HG03439 (cell line): ENCODE measurements around the gene KDELR1.
A peak's percentile ranks its signal among the peaks of the same experiment; 100 is the strongest.
"Not testable (repeated sequence)": the region's sequence is repeated elsewhere in the genome, so short reads cannot be mapped to it uniquely, and the experiment has no call there.

Experiments
- ATAC-seq: cut with Tn5 transposase; IDR thresholded peaks from one replicate; pipeline ENCODE4 v1.9.1; 2021; ENCODE audit warnings: mild to moderate bottlenecking, moderate library complexity; ENCODE audit not compliant: unreplicated experiment

Gene KDELR1

DNA sequence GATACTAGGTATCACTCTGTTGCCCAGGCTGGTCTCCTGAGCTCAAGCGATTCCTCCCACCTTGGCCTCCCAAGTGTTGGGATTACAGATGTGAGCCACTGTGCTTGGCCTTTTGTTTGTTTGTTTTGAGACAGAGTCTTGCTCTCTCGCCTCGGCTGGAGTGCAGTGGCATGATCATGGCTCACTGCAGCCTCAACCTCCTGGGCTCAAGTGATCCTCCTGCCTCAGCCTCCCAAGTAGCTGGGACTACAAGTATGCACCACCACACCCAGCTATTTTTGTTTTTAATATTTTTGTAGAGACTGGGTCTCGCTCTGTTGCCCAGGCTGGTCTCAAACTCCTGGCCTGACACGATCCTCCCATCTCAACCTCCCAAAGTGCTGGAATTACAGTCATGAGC, 19.6 kb downstream of the KDELR1 start:
- not testable (repeated sequence) for ATAC-seq

DNA sequence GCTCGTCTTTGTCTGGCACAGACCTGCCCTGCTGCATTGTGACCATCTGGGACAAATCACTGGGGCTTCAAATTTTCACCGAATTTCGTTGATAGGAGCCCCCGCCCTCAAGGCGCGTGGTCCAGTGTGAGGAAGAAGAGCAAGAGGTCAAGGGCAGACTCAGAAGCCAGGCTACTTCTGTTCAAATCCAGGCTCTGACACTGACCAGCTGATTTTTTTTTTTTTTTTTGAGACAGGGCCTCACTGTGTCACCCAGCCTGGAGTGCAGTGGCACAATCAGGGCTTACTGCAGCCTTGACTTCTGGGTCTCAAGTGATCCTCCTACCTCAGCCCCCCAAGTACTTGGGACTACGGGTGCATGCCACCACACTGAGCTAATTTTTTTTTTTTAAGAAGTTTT, 20.0 kb downstream of the KDELR1 start:
- no peak for ATAC-seq

DNA sequence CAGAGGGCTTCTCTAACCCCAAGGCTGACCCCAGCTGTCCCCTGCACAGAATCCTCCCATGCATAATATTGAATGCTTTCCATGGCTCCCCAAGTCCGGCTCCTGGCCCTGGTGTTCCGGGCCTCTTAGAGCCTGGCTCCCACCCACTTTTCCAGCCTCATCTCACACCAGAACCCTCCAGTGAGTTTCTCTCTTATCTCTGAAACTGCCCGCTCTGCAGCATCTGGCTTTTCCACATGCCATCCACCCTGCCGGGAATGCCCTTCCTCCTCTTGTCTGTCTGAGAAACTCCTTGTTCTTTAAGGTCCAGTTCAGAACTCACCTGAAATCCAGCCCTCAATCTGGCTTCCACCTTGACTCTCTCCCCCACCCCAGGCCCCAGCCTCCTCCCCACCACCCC, 20.4 kb downstream of the KDELR1 start:
- ATAC-seq, result no peak

DNA sequence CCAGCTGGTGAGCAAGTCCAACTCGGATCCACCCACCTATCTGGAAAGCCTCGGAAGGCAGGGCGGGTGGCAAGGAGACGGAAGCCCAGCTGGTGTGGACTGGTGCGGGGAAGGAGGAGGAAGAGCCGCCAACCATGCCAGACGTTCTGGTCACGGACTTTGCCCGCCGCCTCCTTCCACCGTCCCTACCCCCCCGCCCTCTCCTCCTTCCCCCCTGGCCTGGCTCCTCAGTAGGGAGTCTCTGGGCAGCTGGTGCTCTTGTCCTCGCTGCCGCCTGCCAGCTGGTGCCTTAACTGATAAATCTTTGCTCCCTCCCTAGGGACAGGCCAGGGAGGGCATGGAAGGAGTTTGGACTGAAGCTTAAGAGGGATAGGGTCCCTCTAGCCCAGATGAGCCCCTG, 22.4 kb downstream of the KDELR1 start:
- no peak for ATAC-seq

DNA sequence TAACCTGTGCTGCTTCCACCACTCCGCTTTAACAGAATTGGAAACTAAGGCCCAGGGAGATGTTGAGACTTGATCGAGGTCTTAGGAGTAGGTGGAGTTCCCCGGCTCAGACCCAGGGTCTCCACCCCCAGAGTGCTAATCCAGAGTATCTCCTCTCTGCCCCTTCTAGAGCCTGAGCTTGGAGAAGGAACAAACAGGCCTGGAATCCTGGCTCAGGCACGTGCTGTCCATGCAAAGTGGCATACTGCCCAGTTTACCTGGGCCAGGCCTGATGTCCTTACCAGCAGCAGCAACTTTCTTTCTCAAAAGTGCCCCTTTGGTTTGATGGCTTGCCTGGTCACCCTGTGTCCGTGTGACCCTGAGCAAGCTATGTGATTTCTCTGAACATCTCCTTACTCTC, 23.5 kb downstream of the KDELR1 start:
- ATAC-seq, result no peak

DNA sequence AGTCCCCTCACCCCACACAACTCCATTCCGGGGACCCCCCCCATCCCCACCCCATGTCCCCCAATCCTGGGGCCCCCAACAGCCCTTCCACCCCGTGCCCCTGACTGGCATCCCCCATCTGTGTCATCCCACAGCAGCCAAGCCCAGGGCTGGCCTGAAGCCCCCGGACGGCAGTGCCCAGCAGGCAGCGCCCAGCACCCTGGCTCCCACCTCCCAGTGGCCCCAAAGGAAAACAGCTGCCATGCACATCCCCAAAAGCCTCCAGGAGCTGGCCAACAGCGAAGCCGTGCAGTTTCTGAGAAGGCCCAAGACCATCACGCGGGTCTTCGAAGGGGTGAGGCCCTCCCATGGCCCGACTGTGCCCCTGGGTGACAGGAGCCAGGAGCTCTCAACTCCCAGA, 25.7 kb downstream of the KDELR1 start:
- no peak for ATAC-seq

DNA sequence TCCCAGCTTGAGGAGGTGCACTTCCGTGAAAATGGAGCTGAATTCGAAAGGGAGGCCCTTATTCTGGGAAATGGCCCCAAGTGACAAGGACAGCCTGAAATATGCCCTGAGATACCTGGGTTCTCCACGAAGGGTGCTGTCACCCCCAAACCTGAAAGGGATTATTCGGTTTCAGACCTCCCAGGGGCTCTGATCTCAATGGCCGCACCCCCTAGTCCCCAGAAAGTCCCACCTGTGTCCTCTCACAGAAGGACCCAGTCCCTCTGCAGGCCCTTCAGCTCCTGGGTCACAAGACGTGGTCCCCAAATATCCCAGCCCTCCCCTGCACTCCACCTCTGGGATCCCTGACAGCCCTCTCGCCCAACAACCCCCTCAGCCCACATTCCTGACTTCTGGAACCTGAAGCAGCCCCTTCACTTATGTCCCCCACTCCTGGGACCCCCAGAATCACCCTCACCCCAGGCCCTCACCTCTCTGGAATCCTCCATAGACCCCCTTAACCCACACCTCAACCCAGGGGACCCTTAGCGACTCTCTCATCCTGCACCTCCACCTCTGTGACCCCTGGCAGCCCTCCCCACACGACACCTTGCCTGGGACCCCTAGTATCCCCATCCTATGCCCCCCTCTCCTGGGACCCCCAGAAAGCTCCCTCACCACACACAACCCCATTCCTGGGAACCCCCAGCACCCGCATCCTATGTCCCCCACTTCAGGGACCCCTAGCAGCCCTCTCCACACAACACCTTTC, 26.6 kb downstream of the KDELR1 start:
- no peak for ATAC-seq

DNA sequence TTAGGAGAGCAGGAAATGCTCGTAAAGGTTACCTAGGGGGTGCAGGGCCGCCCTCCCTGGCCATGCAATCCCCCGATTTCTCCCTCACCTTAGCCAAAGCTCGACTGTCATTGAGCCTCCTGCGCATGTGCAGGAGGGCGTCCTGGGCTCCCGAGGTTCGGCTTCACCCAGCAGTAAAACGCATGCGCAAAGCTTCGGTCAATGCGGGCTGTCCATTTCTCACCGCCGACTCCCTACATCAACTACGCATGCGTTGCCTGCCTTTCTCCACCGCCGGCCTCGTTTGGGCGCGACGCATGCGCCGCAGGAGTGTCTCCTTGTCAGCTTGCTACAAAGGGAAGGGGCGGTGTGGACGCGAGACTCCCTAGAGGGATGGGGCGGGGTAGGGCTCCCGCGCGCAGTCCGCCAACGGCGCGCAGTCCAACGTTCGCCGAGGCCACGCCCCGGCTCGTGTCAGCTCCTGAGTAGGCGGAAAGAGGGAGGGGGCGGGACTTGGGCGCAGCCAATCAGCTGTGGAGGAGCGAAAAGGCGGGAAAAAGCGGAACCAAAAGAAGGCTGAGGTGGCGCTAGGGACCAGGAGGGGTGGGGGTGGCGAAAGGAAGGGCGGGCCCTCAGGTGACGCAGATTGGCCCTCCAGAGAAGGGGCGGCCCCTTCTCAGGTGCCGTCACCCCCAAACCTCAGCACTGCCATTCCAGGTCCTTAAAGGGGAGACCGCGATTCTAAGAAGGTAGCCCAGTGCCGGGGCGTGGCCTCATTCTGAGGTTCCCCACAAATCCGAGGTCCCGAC, 27.3 kb downstream of the KDELR1 start, which contains the start of the genes SYNGR4 and TMEM143:
Gene SYNGR4, plus strand, starts transcription at position 558 of the 788 bp plus-strand sequence. CDS start 1,476 bp downstream, outside the sequence.
Gene TMEM143, minus strand, starts transcription at position 131 of the 788 bp plus-strand sequence. Its CDS starts 20 bp downstream, at position 111.
- ATAC-seq, result peak; percentile 84

DNA sequence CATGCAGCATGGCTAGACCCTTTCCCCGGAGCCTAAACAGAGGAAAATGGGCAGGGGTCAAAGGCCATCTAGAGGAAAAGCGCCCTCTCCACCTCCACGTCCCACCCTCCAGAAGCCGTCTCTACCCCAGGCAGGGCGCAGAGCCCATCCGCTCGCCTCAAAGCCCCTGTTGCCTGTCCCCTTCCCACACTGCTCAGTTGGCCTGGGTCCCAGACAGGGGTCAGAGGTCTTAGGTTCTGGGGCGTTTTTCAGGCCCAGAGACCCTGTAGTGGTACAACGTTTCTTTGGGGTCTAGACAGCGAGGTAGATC, 27.9 kb downstream of the KDELR1 start:
- ATAC-seq, result peak; percentile 14

DNA sequence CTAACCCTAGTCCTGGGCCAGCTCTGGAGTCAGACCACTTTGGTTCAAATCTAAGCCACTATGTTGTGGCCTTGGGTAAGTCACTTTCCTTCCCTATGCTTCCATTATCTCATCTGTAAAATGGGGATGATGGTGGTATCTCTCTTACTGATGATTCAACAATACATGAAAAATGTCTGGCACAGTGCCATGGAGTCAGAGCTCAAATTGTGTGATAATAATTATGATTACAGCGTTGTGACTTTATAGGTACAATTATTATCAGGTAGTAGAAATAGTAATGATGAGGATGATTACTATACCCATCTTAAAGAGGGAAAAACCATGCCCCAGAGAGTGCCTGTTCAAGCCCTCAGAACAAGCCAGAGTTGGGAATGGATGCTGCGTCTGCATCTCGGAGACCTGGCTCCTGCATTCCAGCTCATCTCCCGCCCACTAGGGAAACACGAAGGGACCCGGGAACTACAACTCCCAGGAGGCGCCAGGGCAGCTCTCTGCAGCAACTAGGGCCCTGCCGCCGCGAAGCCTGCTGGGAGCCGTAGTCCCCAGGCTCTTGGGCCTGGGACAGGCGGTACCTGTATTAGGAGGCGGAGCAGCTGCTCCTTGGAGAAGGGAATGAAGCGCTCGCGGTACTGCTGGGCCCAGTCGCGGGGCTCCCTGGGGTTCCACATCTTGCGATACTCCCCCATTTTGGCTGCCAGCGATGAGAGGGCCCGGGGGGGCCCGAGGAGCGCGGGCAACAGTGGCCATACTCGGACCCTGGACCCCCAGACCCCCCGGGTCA, 28.4 kb downstream of the KDELR1 start:
- peak; percentile 52 for ATAC-seq

DNA sequence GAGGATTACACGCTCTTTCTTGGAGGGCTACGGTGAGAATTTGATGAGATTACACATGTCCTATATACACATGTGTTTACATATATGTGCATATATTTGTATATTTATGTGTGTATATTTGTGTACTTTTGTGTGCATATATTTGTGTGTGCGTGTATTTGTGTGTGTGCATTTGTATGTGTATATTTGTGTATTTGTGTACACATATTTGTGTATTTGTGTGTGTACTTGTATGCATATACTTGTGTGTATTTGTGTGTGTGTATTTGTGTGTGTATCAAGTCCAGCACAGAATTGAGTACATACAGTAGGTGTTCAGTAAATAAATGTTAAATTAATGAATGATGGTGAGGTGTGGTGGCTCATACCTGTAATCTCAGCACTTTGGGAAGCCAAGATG, 29.4 kb downstream of the KDELR1 start:
- ATAC-seq, result no peak

DNA sequence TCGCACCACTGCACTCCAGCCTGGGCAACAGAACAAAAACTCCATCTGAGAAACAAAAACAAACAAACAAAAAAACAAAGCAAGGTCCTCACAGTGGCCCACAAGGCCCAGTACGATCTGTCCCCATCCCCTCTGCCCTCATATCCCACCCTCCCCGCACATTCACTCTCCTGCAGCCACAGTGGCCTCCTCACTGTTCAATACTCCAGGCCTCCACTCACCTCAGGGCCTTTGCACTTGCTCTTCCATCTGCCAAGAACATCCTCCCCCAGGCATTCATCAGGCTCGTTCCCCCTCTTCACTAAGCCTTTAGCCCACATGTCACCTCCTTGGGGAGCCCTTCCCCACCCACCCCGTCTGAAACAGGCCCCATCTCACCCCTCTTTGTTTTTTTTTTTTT, 32.2 kb downstream of the KDELR1 start:
- no peak for ATAC-seq

DNA sequence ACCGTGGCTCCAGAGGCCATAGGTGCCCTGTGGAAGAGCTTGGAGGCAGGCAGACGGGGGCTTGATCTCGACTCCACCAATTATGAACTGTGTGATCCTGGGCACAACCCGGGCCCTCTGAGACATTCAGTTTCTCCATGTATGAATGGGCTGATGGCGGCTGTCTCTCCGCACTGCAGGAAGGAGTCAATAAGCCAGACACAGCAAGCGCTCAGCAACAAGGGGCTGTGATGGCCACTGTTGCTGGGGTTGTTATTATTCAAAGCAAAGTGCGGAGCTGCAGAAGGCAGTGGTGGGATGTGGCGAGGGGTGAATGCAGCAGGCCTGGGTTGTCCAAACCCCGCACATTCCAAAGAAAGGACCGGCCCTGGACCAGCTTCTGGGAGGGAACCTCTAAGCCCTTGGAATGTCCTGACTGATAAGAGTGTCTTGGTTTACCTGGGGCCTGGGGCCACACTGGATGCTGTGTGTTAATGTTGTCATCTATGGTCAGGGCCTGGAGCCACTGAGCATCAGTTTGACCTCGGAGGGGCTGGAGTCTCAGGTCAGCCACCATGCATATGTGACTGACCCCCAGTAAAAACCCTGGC, 35.9 kb downstream of the KDELR1 start:
- no peak for ATAC-seq

DNA sequence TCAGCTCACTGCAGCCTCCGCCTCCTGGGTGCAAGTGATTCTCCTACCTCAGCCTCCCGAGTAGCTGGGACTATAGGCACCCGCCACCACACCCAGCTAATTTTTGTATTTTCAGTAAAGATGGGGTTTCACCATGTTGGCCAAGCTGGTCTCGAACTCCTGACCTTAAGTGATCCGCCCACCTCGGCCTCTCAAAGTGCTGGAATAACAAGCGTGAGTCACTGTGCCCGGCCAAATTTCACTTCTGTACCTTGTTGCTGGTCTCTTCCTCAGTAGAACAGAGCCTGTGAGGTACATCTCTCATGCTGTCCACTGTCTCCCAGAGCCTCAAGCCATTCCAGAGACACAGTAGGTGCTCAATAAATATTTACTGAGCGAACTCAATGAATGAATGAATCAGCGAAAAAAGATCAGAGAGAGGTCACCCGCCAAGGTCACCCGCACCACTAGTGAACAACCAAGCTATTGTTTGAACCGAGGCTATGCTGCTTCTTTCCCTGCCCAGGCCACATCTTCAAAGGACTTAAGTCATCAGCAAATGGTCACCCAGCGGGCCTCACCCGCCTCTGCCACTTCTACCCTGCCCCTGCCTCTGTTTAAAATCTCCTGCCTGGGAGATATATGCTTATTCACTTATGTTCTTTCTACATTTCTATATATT, 36.9 kb downstream of the KDELR1 start:
- ATAC-seq, result no peak

DNA sequence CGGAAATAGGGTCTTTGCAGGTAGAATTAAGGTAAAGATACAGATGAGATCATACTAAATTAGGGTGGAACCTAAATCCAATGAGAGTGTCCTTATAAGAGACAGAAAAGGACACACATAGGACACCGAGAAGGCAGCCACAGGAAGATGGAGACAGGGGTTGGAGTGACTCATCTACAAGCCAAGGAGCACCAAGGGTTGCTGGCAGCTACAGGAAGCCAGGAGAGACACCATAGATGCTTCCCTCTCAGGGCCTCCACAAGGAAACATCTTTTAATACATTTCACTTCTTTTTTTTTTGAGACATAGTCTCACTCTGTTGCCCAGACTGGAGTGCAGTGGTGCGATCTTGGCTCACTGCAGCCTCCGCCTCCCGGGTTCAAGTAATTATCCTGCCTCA, 37.7 kb downstream of the KDELR1 start:
- ATAC-seq, result no peak

DNA sequence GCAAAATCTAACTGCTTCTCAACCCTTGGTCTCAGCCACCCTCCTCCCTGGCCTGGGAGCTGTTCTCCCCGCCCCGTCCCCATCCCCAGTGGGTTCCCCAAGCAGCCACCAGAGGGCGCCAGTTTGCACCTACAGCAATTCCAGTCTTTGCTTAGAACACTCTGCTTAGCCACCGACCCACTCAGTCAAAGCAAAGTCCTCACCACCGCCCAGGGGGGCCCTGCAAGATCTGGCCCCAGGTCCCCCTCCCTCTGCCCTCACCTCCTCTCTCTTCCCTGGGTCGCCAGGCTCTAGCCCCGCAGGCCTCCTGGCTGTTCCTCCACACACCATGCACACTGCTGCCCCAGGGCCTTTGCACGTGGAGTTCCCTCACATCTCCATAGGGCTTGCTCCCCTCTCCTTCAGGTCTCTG, 40.0 kb downstream of the KDELR1 start:
- no peak for ATAC-seq

DNA sequence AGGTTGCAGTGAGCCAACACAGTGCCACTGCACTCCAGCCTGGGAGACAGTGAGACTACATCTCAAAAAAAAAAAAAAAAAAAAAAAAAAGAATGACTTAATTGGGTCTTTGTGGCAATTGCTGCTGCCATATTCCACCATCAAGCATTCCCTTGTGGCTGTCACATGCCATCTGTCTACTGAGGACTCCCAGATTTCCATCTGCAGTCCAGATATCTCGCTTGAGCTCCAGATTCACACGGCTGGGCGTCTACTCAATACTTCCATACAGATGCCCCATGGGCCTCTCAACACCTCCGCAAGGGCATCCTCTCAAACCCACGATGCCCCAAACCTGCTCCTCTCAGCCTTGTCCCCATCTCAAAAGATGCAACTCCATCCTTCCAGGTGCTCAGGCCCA, 40.5 kb downstream of the KDELR1 start:
- no peak for ATAC-seq

DNA sequence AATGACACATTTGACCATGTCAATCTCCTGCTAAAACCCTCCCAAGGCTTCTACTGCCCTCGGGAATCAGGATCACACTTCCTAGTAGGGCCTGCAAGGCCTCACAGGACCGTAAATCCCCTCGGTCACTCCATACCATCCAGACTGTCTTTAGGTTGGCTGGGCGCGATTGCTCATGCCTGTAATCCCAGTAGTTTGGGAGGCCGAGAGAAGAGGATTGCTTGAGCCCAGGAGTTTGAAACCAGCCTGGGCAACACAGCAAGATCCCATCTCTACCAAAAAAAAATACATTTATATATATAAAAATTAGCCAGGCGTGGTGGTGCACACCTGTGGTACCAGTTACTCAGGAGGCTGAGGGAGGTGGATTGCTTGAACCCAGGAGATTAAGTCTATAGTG, 42.6 kb downstream of the KDELR1 start:
- ATAC-seq, result no peak

DNA sequence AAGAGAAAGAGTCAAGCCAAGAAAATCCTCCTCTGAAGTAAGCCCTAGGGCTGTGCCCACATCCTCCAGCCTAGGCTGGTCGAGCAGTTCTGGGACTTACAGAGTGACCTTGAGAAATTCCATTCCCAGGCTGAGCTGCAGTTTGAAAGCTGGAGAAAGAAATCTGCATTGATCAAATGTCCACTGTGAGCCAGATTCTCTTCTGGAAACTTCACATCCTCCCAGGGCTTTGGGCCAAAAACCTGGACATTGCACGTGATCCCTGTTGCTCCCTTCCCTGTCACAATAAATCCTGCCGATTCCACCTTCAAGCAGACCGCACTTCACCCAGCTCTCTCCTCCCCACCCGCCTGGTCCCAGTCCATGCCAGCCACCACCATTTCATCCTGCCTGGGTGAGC, 43.3 kb downstream of the KDELR1 start:
- no peak for ATAC-seq

DNA sequence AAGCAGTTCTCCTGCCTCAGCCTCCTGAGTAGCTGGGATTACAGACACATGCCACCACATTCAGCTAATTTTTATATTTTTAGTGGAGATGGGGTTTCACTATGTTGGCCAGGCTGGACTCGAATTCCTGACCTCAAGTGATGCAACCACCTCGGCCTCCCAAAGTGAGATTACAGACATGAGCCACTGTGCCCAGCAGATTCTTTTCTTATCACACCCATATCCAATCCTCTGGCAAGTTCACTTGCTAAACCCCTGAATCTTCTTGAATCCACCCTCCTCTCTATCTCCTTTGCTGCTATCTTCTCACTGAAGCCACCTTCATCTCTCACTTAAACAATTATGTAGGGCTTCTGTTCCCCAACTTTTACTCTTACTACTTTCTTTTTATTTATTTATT, 45.2 kb downstream of the KDELR1 start:
- ATAC-seq, result no peak

DNA sequence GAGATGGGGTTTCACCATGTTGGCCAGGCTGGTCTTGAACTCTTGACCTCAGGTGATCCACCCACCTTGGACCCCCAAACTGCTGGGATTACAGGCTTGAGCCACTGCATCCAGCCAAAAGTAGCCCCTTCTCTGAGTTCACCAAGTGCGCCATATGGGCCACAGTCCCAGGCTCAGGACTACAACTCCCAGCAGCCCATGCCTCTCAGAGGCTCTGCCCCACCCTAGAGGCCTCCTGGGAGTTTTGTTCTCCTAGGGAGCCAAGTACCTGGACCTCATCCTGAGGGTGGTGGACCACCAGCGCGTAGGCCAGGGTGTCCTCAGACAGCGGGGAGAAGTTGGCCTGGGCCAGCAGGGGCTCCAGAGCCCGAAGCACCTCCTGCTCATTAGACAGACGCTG, 46.5 kb downstream of the KDELR1 start:
- ATAC-seq, result no peak
